Uterus (tissue), 2 donors: ENCODE results near the gene GLT8D2.

Source experiments
- POLR2A ChIP-seq, 2 donors: fragments of 450-650 bp; IDR thresholded peaks; one replicate each; pipeline ENCODE4 v1.6.1; 2016; ENCODE audit warnings: antibody characterized with exemption in 2 of 2, mild to moderate bottlenecking in 1 of 2, moderate library complexity in 1 of 2
- TF ChIP-seq, protein P1 (sequence below), 4 experiments: fragments of 200-600 bp in 2 of 4; fragments of 450-650 bp in 2 of 4; sonication (generic) in 2 of 4; IDR thresholded peaks; one replicate each; pipeline ENCODE4 v1.5.1; 2016 to 2019; ENCODE audit warnings: antibody characterized with exemption in 4 of 4, mild to moderate bottlenecking in 2 of 4, moderate library complexity in 1 of 4

DNA sequence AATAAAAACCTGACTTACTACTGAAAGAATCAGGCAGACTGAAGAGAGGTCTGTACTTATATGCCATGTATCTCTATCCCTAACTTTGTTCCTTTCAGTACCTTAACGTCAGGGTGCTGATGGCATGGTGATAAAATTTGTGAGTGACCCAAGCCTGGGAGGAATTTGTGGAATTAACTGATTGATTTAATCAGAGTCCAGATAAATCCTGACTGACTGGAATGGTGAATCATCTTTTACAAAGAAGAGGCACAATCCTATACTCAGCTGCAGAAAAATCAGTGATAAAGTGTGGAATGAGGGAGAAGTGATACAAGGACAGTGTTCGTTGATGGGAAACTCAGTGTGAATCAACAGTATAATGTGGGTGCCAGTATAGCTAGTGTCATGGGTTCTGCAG lies 80.6 kb downstream of the GLT8D2 start:
- no peak for TF ChIP-seq POLR2A (IDR thresholded peaks at IDR 0.05)
- TF ChIP-seq, protein P1, sequence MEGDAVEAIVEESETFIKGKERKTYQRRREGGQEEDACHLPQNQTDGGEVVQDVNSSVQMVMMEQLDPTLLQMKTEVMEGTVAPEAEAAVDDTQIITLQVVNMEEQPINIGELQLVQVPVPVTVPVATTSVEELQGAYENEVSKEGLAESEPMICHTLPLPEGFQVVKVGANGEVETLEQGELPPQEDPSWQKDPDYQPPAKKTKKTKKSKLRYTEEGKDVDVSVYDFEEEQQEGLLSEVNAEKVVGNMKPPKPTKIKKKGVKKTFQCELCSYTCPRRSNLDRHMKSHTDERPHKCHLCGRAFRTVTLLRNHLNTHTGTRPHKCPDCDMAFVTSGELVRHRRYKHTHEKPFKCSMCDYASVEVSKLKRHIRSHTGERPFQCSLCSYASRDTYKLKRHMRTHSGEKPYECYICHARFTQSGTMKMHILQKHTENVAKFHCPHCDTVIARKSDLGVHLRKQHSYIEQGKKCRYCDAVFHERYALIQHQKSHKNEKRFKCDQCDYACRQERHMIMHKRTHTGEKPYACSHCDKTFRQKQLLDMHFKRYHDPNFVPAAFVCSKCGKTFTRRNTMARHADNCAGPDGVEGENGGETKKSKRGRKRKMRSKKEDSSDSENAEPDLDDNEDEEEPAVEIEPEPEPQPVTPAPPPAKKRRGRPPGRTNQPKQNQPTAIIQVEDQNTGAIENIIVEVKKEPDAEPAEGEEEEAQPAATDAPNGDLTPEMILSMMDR (IDR thresholded peaks at IDR 0.05), result no peak
